A549 (cell line): Measurements from ENCODE around the gene PKD2L1. TPM values are rescaled to one million over a fixed set of nuclear protein-coding genes. Genes with fewer than 3 reads are reported as not detected.

Experiments
- ATAC-seq, 2 experiments: fragments of 200-7000 bp in 1 of 2; fragments of >200 bp in 1 of 2; cut with Nextera tagmentation in 1 of 2; cut with Tn5 transposase in 1 of 2; 3 replicates each; pipeline versions ENCODE4 v1.8.0 to v1.9.1; 2018 to 2020; ENCODE audit warnings: mild to moderate bottlenecking in 1 of 2, moderate library complexity in 1 of 2
- CTCF ChIA-PET: fragments of 300-600 bp; sonication (Branson Sonifier 250); formaldehyde crosslinking; extraction: SDS; loops from one replicate; lab custom pipeline; 2021; ENCODE audit warnings: antibody characterized with exemption, inconsistent platforms; lab: Yijun Ruan, JAX
- POLR2A ChIA-PET: fragments of 350-600 bp; formaldehyde crosslinking; extraction: SDS; loops from one replicate; lab custom pipeline; 2021; ENCODE audit warnings: antibody characterized with exemption, inconsistent platforms; lab: Yijun Ruan, JAX
- DNase-seq, 2 experiments: peaks; one replicate each; pipeline versions ENCODE4 v3.0.0 to v3.0.0-alpha.2; 2011 to 2016; ENCODE audit warnings: low read depth in 1 of 2, low spot score in 1 of 2
- FAIRE-seq: peaks from 2 replicates; lab custom pipeline; 2011; peaks lifted over from hg19 to GRCh38; lab: Jason Lieb, UNC
- H3K27ac ChIP-seq, 2 experiments: fragments of >200 bp; sonication (Bioruptor Twin); formaldehyde crosslinking; 3 replicates each; pipeline ENCODE4 v1.5.1; 2016 to 2017
- H3K4me1 ChIP-seq: fragments of >200 bp; sonication (Bioruptor Twin); formaldehyde crosslinking; 3 replicates; pipeline ENCODE4 v1.6.1; 2016
- H3K4me2 ChIP-seq: fragments of >200 bp; sonication (Bioruptor Twin); formaldehyde crosslinking; 3 replicates; pipeline ENCODE4 v1.6.1; 2016
- H3K4me3 ChIP-seq: fragments of >200 bp; sonication (Bioruptor Twin); formaldehyde crosslinking; 3 replicates; pipeline ENCODE4 v1.5.1; 2016
- H3K9me3 ChIP-seq: fragments of >200 bp; sonication (Bioruptor Twin); formaldehyde crosslinking; 3 replicates; pipeline ENCODE4 v1.6.1; 2016
- BHLHE40 ChIP-seq: IDR thresholded peaks from 2 replicates; pipeline ENCODE4 v1.6.1; 2012; ENCODE audit warnings: low read depth, low read length, inconsistent platforms
- CHD2 ChIP-seq: fragments of 150-350 bp; IDR thresholded peaks from 2 replicates; pipeline ENCODE4 v1.6.1; 2014; ENCODE audit warnings: low read length; ENCODE audit not compliant: partially characterized antibody
- EHF ChIP-seq: fragments of 250-450 bp; sonication (Bioruptor Pico); IDR thresholded peaks from 2 replicates; pipeline ENCODE4 v1.5.0; 2020; ENCODE audit warnings: mild to moderate bottlenecking
- FOSL2 ChIP-seq, 2 experiments: fragments of 450-650 bp in 1 of 2; fragments of >200 bp in 1 of 2; sonication (Bioruptor Twin) in 1 of 2; formaldehyde crosslinking; IDR thresholded peaks; 2 replicates each; pipeline versions ENCODE4 v1.5.0 to v1.6.1; 2016 to 2020; ENCODE audit warnings: mild to moderate bottlenecking in 1 of 2, moderate library complexity in 1 of 2
- HOXB13 ChIP-seq: fragments of 250-450 bp; sonication (Bioruptor Pico); IDR thresholded peaks from 2 replicates; pipeline ENCODE4 v1.5.0; 2020; ENCODE audit warnings: low read depth, mild to moderate bottlenecking, moderate library complexity
- HOXB5 ChIP-seq: fragments of 250-450 bp; sonication (Bioruptor Pico); IDR thresholded peaks from 2 replicates; pipeline ENCODE4 v1.5.0; 2020; ENCODE audit warnings: mild to moderate bottlenecking, moderate library complexity
- JUN ChIP-seq, 2 experiments: fragments of >200 bp; sonication (Bioruptor Twin); formaldehyde crosslinking; IDR thresholded peaks; 2 replicates in 1 of 2; 3 replicates in 1 of 2; pipeline ENCODE4 v1.6.1; 2016 to 2017
- KDM1A ChIP-seq: fragments of 200-600 bp; sonication (generic); IDR thresholded peaks from 2 replicates; pipeline ENCODE4 v1.6.1; 2016; ENCODE audit warnings: low read depth, mild to moderate bottlenecking
- NFE2L2 ChIP-seq: fragments of 150-350 bp; conservative IDR thresholded peaks from 2 replicates; pipeline ENCODE4 v1.6.1; 2014; ENCODE audit warnings: low read length
- PBX3 ChIP-seq: IDR thresholded peaks from 2 replicates; pipeline ENCODE4 v1.6.1; 2012
- POLR2AphosphoS2 ChIP-seq: conservative IDR thresholded peaks from 2 replicates; pipeline ENCODE4 v1.6.1; 2012; ENCODE audit warnings: low read length, improper control_type of control experiment, inconsistent platforms
- RAD21 ChIP-seq, 2 experiments: fragments of >200 bp in 1 of 2; sonication (Bioruptor Twin) in 1 of 2; formaldehyde crosslinking in 1 of 2; IDR thresholded peaks in 1 of 2; conservative IDR thresholded peaks in 1 of 2; 2 replicates in 1 of 2; 3 replicates in 1 of 2; pipeline ENCODE4 v1.6.1; 2012 to 2018; ENCODE audit warnings: inconsistent platforms in 1 of 2
- RFX5 ChIP-seq: fragments of 450-650 bp; IDR thresholded peaks from 2 replicates; pipeline ENCODE4 v1.7.1; 2014; ENCODE audit warnings: antibody characterized with exemption, mild to moderate bottlenecking, moderate library complexity
- RNF2 ChIP-seq: fragments of 200-600 bp; sonication (generic); IDR thresholded peaks from 2 replicates; pipeline ENCODE4 v1.6.1; 2016; ENCODE audit warnings: low read depth, mild to moderate bottlenecking, antibody characterized with exemption, moderate library complexity, borderline replicate concordance
- ZC3H11A ChIP-seq: fragments of 450-650 bp; IDR thresholded peaks from 2 replicates; pipeline ENCODE4 v1.6.1; 2014; ENCODE audit warnings: antibody characterized with exemption, mild to moderate bottlenecking
- ZNF302 ChIP-seq: fragments of 250-450 bp; sonication (Bioruptor Pico); IDR thresholded peaks from 2 replicates; pipeline ENCODE4 v1.9.0; 2021; ENCODE audit warnings: inconsistent platforms, mild to moderate bottlenecking, moderate library complexity
- WGBS: methylation state at CpG from one replicate; pipeline ENCODE4 v1.1.6; 2017; ENCODE audit errors: missing lambda C conversion rate; 5-methylcytosine and 5-hydroxymethylcytosine counted together
- polyA plus RNA-seq, 4 experiments: library from polyadenylated mRNA; depleted of rRNA in 3 of 4; stranded (reverse); fragments of >200 nt; fragmentation: RNase III in 1 of 4; extraction: RNeasy Plus Mini Kit Qiagen cat#74134 plus additional on column Dnase treatment in 1 of 4; gene quantifications; 2 replicates in 3 of 4; 3 replicates in 1 of 4; pipeline ENCODE4 v1.2.3, GENCODE V29; 2011 to 2017
- TF ChIP-seq, protein P1 (sequence below): fragments of 250-450 bp; sonication (Bioruptor Pico); IDR thresholded peaks from 2 replicates; pipeline ENCODE4 v1.5.0; 2020; ENCODE audit warnings: low read depth, mild to moderate bottlenecking, moderate library complexity

PKD2L1 gene
- polyA plus RNA-seq, 2 of the 4 experiments (the other 2 are of a cell fraction) = 0.06 to 0.10 TPM

GRCh38 chr10:100355086-100355485 is 25.1 kb upstream of the PKD2L1 start:
- Histone ChIP-seq H3K4me2 (peak overlapping the region; percentile 13; the same call in 1 of the 3 replicates), H3K27ac (no peak overlapping the region; a peak in 1 of 6 replicates), H3K4me3 (no peak overlapping the region), H3K4me1 (peaks cover 89% of the 10 kb centered on the region), H3K9me3 (no peaks in the 10 kb centered on the region)
- POLR2A ChIA-PET = interaction anchor here (1.3 to 1.8 kb wide), 3 partner anchors 8 to 16 kb away, joined by 3 to 6 read pairs (median 3); partner anchors contain the start of gene SCD
- ATAC-seq = no peak
- TF ChIP-seq RNF2 = no peak
- TF ChIP-seq HOXB5 = no peak
- TF ChIP-seq EHF = no peak
- CTCF ChIA-PET = interaction anchor here (0.7 to 9.8 kb wide), 8 partner anchors 10 to 209 kb away, joined by 3 to 86 read pairs (median 6); no protein-coding TSS in a partner anchor
- WGBS = 81% methylated on average over 4 of the region's 4 CpGs
- no peak for FAIRE-seq
- no peak for DNase-seq

DNA sequence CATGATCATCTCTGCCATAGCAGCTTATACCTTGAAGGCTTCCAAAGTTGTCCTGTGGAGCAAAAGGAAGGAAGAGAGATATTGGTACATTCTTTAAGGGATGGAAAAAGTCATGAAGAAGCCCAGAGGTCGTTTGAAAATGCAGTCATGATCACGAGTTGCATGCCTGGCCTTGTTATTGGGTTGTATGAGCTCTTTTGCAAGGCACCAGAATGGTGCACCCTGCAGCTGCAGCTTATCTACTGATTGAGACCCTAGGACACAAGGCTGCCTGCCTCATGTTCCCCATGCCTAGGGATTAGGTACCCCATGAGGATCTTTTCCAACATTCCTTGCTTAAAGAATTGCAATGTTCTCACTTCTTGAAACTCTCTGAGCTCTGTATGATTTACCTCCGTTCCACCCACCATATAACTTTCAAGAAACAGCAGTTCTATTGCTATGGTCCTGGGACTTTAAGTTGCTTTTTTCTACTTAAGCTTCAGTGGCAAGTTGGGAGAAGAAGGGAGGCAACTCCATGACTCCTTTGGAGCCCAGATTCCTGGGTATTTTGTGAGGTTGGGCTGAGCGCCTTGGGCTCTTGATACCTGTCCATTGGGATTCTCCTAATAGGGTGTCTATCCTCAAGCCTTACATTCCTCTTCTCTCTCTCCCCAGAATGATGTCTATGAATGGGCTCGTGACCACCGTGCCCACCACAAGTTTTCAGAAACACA is 23.9 kb upstream of the PKD2L1 start:
- FAIRE-seq (no peak), ATAC-seq (no peak), DNase-seq (no peak)
- no peaks in the 10 kb centered on the region for H3K9me3 ChIP-seq
- TF ChIP-seq BHLHE40 (no peak), PBX3 (no peak), ZNF302 (no peak), NFE2L2 (no peak), POLR2AphosphoS2 (no peak), RAD21 (conservative IDR thresholded peaks at IDR 0.05 in 1 of 2, IDR thresholded peaks at IDR 0.05 in 1 of 2) (no peak), ZC3H11A (no peak)
- H3K27ac ChIP-seq = no peak overlapping the region
- ChIA-PET POLR2A (interaction anchor here (0.6 to 1.8 kb wide), 4 partner anchors 11 to 51 kb away, joined by 3 to 6 read pairs (median 4); no protein-coding TSS in a partner anchor), CTCF (interaction anchor here (0.6 to 9.8 kb wide), 8 partner anchors 9 to 155 kb away, joined by 3 to 86 read pairs (median 6); no protein-coding TSS in a partner anchor)
- 93% methylated on average over 6 of the region's 6 CpGs for WGBS
- H3K4me3 ChIP-seq = no peak overlapping the region
- peaks cover 89% of the 10 kb centered on the region for H3K4me1 ChIP-seq
- H3K4me2 ChIP-seq = 0 out of 3 replicates have a peak overlapping the region, but pooled peaks have one; percentile 9

- H3K4me1 ChIP-seq = peaks cover 68% of the 10 kb centered on the region
- TF ChIP-seq RFX5 (no peak), BHLHE40 (no peak), ZC3H11A (no peak), HOXB13 (CRISPR knock-in tag) (no peak), FOSL2 (IDR thresholded peaks at IDR 0.05) (no peak), FOSL2 (CRISPR knock-in tag; IDR thresholded peaks at IDR 0.05) (no peak), CHD2 (no peak), JUN (IDR thresholded peaks at IDR 0.05) (0 out of 5 replicates have a peak, but pooled peaks of 1 of the 2 experiments have one; percentile 19), KDM1A (no peak)
- TF ChIP-seq, protein P1, sequence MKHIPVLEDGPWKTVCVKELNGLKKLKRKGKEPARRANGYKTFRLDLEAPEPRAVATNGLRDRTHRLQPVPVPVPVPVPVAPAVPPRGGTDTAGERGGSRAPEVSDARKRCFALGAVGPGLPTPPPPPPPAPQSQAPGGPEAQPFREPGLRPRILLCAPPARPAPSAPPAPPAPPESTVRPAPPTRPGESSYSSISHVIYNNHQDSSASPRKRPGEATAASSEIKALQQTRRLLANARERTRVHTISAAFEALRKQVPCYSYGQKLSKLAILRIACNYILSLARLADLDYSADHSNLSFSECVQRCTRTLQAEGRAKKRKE = no peak
- peak overlapping the region; percentile 88 for H3K4me2 ChIP-seq
- H3K27ac ChIP-seq = peak overlapping the region in 1 of 2 experiments; percentile 99; a peak in 2 of 6 replicates
- WGBS = 97% methylated on average over 5 of the region's 5 CpGs
- no peak for ATAC-seq
- no peak for FAIRE-seq
- CTCF ChIA-PET = interaction anchor here (1.4 to 28.5 kb wide), 5 partner anchors 8 to 168 kb away, joined by 3 to 534 read pairs (median 18); partner anchors contain the start of gene SEC31B
- DNase-seq = no peak
- POLR2A ChIA-PET = interaction anchor here (0.6 to 7.6 kb wide), 4 partner anchors 20 to 81 kb away, joined by 3 to 143 read pairs (median 6); no protein-coding TSS in a partner anchor
- peak overlapping the region; percentile 99 for H3K4me3 ChIP-seq
- H3K9me3 ChIP-seq = no peaks in the 10 kb centered on the region
Observed at GRCh38 chr10:100350914-100351485, 21.0 kb upstream of the PKD2L1 start.
